ENCODE measurements around the gene BICDL2. TPM values are rescaled to one million over a fixed set of nuclear protein-coding genes. Genes with fewer than 3 reads are reported as not detected.

Gene BICDL2
- total RNA-seq, 2 experiments from 2014 or later = 1.6 TPM

DNA sequence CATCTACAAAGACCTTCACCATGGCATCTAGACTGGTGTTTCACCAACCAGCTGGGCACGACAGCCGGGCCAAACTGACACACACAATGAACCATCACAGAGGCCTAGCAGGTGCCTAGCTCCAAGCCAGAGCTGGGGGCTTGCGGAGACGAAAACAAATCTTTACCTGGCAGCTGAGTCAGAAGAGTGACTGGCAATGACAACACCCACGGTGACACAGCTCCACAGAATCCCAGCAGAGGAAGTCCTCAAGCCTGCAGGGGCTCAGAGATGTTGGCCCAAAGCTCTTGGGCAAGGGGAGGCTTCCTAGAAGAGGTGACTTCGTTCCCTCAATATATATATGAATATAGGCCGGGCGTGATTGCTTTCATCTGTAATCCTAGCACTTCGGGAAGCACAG, 14.8 kb upstream of the BICDL2 start:
- Mint-ChIP-seq H3K27ac (peak overlapping the region; percentile 71), H3K4me3 (peak overlapping the region; percentile 38), H3K9me3 (no peaks in the 10 kb centered on the region), H3K4me1 (peaks cover 64% of the 10 kb centered on the region), H3K36me3 (peaks cover 47% of the 10 kb centered on the region), H3K27me3 (no peaks in the 10 kb centered on the region)
- ATAC-seq (ENCODE audit: low read depth) (no peak), DNase-seq (no peak)
- POLR2A ChIA-PET = interaction anchor here (0.9 to 8.8 kb wide), 10 partner anchors 6 to 78 kb away, joined by 3 to 131 read pairs (median 4); partner anchors contain the start of gene IL32

DNA sequence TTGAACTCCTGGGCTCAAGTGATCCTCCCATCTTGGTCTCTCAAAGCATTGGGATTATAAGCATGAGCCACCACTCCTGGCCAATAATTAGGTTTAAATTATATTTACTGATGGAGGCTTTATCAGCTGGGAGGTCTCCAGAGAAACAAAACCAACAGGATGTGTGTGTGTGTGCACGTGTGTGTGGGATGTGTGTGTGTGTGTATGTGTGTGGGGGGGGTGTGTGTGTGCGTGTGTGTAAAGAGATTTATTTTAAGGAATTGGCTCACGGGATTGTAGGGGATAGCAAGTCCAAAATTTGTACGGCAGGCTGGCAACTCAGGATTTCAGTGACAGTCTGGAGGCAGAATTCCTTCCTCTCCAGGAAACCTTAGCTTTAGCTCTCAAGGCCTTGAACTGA, 14.3 kb upstream of the BICDL2 start:
- H3K27ac Mint-ChIP-seq = peak overlapping the region; percentile 71
- ATAC-seq (ENCODE audit: low read depth) (no peak), DNase-seq (no peak)
- no peaks in the 10 kb centered on the region for H3K9me3 Mint-ChIP-seq
- peaks cover 60% of the 10 kb centered on the region for H3K4me1 Mint-ChIP-seq
- POLR2A ChIA-PET = interaction anchor here (0.9 to 8.8 kb wide), 11 partner anchors 7 to 78 kb away, joined by 3 to 131 read pairs (median 5); partner anchors contain the start of gene IL32
- H3K36me3 Mint-ChIP-seq = peaks cover 47% of the 10 kb centered on the region
- no peaks in the 10 kb centered on the region for H3K27me3 Mint-ChIP-seq
- H3K4me3 Mint-ChIP-seq = peak overlapping the region; percentile 66

GRCh38 chr16:3050487-3050886, 13.7 kb upstream of the BICDL2 start:
- ATAC-seq (ENCODE audit: low read depth) = no peak
- H3K27me3 Mint-ChIP-seq = no peaks in the 10 kb centered on the region
- peak overlapping the region; percentile 66 for H3K4me3 Mint-ChIP-seq
- peaks cover 56% of the 10 kb centered on the region for H3K4me1 Mint-ChIP-seq
- POLR2A ChIA-PET = interaction anchor here (1.0 to 8.8 kb wide), 7 partner anchors 7 to 79 kb away, joined by 3 to 131 read pairs (median 5); partner anchors contain the start of gene IL32
- H3K36me3 Mint-ChIP-seq = peaks cover 44% of the 10 kb centered on the region
- DNase-seq = no peak
- H3K27ac Mint-ChIP-seq = peak overlapping the region; percentile 71
- no peaks in the 10 kb centered on the region for H3K9me3 Mint-ChIP-seq

DNA sequence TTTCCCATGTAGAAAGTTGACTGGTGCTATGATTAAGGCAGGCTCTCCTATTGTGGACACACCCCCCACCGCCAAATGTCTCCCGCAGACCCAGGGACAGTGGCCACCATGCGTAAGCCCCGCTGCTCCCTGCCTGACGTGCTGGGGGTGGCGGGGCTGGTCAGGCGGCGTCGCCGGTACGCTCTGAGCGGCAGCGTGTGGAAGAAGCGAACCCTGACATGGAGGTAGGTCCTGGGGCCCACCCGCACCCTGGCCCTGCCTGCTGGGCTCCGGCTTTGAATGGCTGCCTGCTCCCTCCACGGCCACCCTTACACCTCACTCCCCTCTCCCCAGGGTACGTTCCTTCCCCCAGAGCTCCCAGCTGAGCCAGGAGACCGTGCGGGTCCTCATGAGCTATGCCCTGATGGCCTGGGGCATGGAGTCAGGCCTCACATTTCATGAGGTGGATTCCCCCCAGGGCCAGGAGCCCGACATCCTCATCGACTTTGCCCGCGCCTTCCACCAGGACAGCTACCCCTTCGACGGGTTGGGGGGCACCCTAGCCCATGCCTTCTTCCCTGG, 13.3 kb upstream of the BICDL2 start:
- Mint-ChIP-seq H3K36me3 (peaks cover 41% of the 10 kb centered on the region), H3K4me1 (peaks cover 54% of the 10 kb centered on the region), H3K4me3 (peak overlapping the region; percentile 66), H3K9me3 (no peaks in the 10 kb centered on the region), H3K27me3 (peaks cover 4% of the 10 kb centered on the region), H3K27ac (peak overlapping the region; percentile 83)
- no peak for ATAC-seq (ENCODE audit: low read depth)
- DNase-seq = no peak
- POLR2A ChIA-PET = interaction anchor here (0.7 to 8.8 kb wide), 6 partner anchors 8 to 75 kb away, joined by 3 to 131 read pairs (median 4); partner anchors contain the start of gene IL32

DNA sequence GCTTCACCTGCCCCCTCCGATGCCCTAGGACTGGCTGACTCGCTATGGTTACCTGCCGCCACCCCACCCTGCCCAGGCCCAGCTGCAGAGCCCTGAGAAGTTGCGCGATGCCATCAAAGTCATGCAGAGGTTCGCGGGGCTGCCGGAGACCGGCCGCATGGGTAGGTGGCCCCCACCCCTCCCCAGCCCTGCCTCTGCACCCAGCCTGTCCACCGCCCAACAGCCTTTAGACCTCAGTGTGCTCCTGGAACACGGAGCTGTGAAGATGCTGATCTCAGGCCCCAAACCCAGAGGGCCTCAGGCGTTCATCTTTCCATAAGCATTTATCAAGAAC, 10.6 kb upstream of the BICDL2 start:
- no peak for ATAC-seq (ENCODE audit: low read depth)
- Mint-ChIP-seq H3K36me3 (peaks cover 31% of the 10 kb centered on the region), H3K9me3 (no peaks in the 10 kb centered on the region), H3K4me1 (peaks cover 42% of the 10 kb centered on the region), H3K4me3 (peak overlapping the region; percentile 90), H3K27me3 (peaks cover 25% of the 10 kb centered on the region), H3K27ac (peak overlapping the region; percentile 59)
- DNase-seq = no peak
- POLR2A ChIA-PET = interaction anchor here (0.7 to 11.6 kb wide), 16 partner anchors 8 to 102 kb away, joined by 3 to 131 read pairs (median 6); partner anchors contain the start of genes HCFC1R1, IL32, THOC6 and TNFRSF12A

DNA sequence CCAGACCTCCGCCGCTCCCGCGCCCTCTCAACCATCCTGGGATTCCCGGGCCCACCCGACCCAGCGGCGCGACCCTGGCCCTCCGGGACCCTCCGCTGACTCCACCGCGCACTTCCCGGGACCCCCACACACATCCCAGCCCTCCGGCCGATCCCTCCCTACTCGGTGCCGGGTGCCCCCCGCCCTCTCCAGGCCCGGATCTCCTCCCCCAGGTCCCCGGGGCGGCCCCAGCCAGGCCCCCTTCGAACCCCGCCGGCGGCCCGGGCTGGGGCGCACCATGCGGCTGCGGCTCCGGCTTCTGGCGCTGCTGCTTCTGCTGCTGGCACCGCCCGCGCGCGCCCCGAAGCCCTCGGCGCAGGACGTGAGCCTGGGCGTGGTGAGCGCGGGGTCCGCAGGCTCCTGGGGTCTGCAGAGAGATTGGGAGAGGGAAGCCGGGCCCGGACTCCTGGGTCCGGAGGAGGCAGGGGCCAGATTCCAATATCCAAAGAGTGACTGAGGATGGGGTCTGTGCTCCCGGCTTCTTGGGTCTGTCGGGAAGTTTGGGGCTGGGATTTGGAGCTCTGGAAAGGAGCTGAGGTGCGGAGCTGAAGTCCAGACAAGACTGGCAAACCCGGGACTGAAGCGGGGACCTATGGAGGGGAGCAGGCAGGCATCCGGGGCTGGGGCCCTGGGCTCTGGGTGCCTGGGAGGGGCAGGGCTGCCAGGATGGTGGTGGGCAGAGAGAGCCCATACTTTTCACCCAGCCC, 10.1 kb upstream of the BICDL2 start:
- peaks cover 37% of the 10 kb centered on the region for H3K4me1 Mint-ChIP-seq
- peaks cover 28% of the 10 kb centered on the region for H3K36me3 Mint-ChIP-seq
- ATAC-seq (ENCODE audit: low read depth) (peak; percentile 46), DNase-seq (peak; percentile 71)
- H3K27me3 Mint-ChIP-seq = peaks cover 25% of the 10 kb centered on the region
- H3K4me3 Mint-ChIP-seq = peak overlapping the region; percentile 90
- POLR2A ChIA-PET = interaction anchor here (0.7 to 11.6 kb wide), 11 partner anchors 11 to 103 kb away, joined by 3 to 131 read pairs (median 13); partner anchors contain the start of genes HCFC1R1, IL32, THOC6 and TNFRSF12A
- peak overlapping the region; percentile 59 for H3K27ac Mint-ChIP-seq
- no peaks in the 10 kb centered on the region for H3K9me3 Mint-ChIP-seq

GRCh38 chr16:3045758-3046640, 9.3 kb upstream of the BICDL2 start, which contains the start of gene MMP25:
TSS of gene MMP25 (plus strand) at chr16:3046561. CDS start at chr16:3046918, 357 bp downstream.
- peak; percentile 67 for DNase-seq

DNA sequence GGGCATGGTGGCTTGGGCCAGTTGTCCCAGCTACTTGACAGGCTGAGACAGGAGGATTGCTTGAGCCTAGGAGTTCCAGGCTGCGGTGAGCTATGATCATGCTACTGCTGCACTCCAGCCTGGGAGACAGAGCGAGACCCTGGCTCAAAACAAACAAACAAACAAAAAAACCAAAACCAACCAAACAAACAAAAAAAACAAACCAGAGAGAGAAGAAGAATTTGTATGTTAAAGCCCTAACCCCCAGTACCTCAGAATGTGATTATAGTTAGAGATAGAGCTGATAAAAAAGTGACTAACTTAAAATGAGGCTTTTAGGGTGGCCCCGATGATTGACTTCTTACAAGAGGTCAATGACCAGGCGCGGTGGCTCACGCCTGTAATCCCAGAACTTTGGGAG, 8.0 kb upstream of the BICDL2 start:
- H3K9me3 Mint-ChIP-seq = no peaks in the 10 kb centered on the region
- POLR2A ChIA-PET = interaction anchor here (1.1 to 11.6 kb wide), 9 partner anchors 9 to 90 kb away, joined by 3 to 131 read pairs (median 6); partner anchors contain the start of genes TNFRSF12A and ZNF213
- ATAC-seq (ENCODE audit: low read depth) (no peak), DNase-seq (no peak)
- peak overlapping the region; percentile 71 for H3K27ac Mint-ChIP-seq
- H3K27me3 Mint-ChIP-seq = peaks cover 41% of the 10 kb centered on the region
- peaks cover 14% of the 10 kb centered on the region for H3K36me3 Mint-ChIP-seq
- H3K4me3 Mint-ChIP-seq = peak overlapping the region; percentile 77
- peaks cover 22% of the 10 kb centered on the region for H3K4me1 Mint-ChIP-seq

More at GRCh38 chr16:3045758-3046640, 9.3 kb upstream of the BICDL2 start, which contains the start of gene MMP25:
- H3K27me3 Mint-ChIP-seq = peaks cover 30% of the 10 kb centered on the region
- H3K27ac Mint-ChIP-seq = peak within 1 kb of the TSS; percentile 83
- peaks cover 22% of the 10 kb centered on the region for H3K36me3 Mint-ChIP-seq
- peak; percentile 31 for ATAC-seq (ENCODE audit: low read depth)
- peak within 1 kb of the TSS; percentile 90 for H3K4me3 Mint-ChIP-seq
- POLR2A ChIA-PET = interaction anchor here (1.0 to 11.6 kb wide), 11 partner anchors 11 to 88 kb away, joined by 3 to 131 read pairs (median 5); partner anchors contain the start of genes TNFRSF12A and ZNF213
- no peaks in the 10 kb centered on the region for H3K9me3 Mint-ChIP-seq
- peaks cover 29% of the 10 kb centered on the region for H3K4me1 Mint-ChIP-seq

DNA sequence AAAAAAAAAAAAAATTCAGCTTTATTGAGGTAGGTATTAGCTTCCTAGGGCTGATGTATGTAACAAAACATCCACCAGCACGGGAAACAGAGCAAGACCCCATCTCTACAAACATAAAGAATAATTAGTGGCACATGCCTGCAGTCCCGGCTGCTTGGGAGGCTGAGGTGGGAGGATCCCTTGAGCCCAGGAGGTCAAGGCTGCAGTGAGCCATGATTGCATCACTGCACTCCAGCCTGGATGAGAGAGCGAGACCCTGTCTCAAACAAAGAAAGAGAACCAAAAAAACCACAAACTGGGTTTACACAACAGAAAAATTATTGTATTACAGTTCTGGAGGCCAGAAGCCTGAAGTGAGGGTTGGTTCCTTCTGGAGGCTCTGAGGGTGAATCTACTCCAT, 5.6 kb upstream of the BICDL2 start:
- Mint-ChIP-seq H3K36me3 (peaks cover 5% of the 10 kb centered on the region), H3K27me3 (peaks cover 62% of the 10 kb centered on the region), H3K27ac (no peak overlapping the region), H3K9me3 (no peaks in the 10 kb centered on the region), H3K4me3 (no peak overlapping the region), H3K4me1 (peaks cover 9% of the 10 kb centered on the region)
- DNase-seq (no peak), ATAC-seq (ENCODE audit: low read depth) (no peak)
- POLR2A ChIA-PET = interaction anchor here (0.6 to 11.6 kb wide), 5 partner anchors 8 to 1337 kb away, joined by 3 to 105 read pairs (median 3); partner anchors contain the start of gene MAPK8IP3

- peaks cover 74% of the 10 kb centered on the region for H3K27me3 Mint-ChIP-seq
- no peak for DNase-seq
- no peak overlapping the region for H3K4me3 Mint-ChIP-seq
- H3K36me3 Mint-ChIP-seq = peaks cover 4% of the 10 kb centered on the region
- POLR2A ChIA-PET = interaction anchor here (0.9 to 11.6 kb wide), 8 partner anchors 8 to 31 kb away, joined by 3 to 105 read pairs (median 4); no protein-coding TSS in a partner anchor
- peaks cover 5% of the 10 kb centered on the region for H3K4me1 Mint-ChIP-seq
- no peaks in the 10 kb centered on the region for H3K9me3 Mint-ChIP-seq
- ATAC-seq (ENCODE audit: low read depth) = no peak
- no peak overlapping the region for H3K27ac Mint-ChIP-seq
These were observed 2.2 kb upstream of the BICDL2 start for GRCh38 chr16:3038896-3039295.

DNA sequence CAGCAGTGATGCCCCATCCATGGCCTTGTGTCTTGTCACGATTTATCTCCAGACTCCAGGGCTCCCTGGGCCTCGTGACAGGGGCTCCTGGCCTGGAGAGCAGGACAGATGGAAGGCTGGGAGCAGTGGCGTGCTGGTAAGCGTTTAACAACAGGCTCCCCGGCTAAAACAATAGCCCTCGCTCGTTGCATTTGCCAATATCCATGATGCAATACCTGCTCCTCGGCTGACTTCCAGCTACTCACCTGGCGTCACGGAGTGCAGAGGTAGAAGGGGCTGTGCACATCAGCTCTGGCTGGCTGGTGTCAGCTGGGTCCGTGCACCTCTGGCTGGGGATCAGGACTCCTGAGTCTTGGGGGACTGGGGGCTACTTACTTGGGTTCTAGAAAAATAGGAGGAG, 1.5 kb upstream of the BICDL2 start:
- ATAC-seq (ENCODE audit: low read depth) = no peak

DNA sequence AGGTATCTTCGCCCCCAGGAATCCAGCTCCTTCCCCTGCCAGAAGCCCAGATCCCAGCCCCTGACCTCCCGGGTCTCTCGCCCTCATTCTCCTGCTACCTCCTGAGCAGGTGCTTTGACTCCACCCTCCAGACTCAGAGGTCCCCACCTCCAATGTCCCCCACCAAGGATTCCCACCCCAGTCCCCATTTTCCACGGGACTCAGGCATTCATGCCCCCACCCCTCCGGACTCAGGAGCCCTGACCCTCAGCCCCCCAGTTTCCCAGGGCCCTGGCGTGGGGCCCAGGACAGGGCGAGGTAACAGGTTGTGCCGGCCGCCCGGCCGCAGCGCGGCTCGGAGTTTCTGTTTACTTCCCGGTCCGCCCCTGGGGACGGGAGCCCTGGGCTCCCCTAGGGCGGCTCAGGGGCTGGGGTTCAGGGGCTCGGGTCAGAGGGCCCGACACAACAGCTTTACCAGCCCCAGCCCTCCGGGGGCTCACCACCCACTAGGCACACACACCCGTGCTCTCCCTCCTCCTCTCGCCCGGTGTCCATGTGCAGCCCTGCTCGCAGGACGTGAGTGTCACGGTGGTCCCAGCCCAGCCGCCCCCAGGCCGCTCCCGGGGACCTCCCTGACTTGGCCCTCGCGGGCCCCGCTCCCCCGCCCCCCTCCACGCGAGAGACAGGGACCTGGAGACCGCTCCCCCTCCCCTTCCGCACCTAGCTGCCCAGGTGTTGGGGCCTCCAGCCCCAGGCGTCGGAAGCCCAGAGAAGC, 595 bp downstream of the BICDL2 start:
- ATAC-seq (ENCODE audit: low read depth) = peak; percentile 2
- Mint-ChIP-seq H3K36me3 (peaks cover 1% of the 10 kb centered on the region), H3K27ac (no peak overlapping the region), H3K9me3 (no peaks in the 10 kb centered on the region), H3K4me1 (peaks cover 13% of the 10 kb centered on the region), H3K4me3 (no peak overlapping the region), H3K27me3 (peaks cover 75% of the 10 kb centered on the region)
- POLR2A ChIA-PET = interaction anchor here (1.2 to 2.4 kb wide), 3 partner anchors 9 to 89 kb away, joined by 3 to 13 read pairs (median 5); partner anchors contain the start of gene MMP25
- no peak for DNase-seq

More for the DNA sequence above, 1.5 kb upstream of the BICDL2 start:
- H3K27me3 Mint-ChIP-seq = peaks cover 74% of the 10 kb centered on the region
- no peak for DNase-seq
- H3K36me3 Mint-ChIP-seq = peaks cover 1% of the 10 kb centered on the region
- H3K4me3 Mint-ChIP-seq = no peak overlapping the region
- H3K9me3 Mint-ChIP-seq = no peaks in the 10 kb centered on the region
- POLR2A ChIA-PET = interaction anchor here (1.2 to 11.6 kb wide), 5 partner anchors 8 to 18 kb away, joined by 3 to 105 read pairs (median 4); no protein-coding TSS in a partner anchor
- peaks cover 7% of the 10 kb centered on the region for H3K4me1 Mint-ChIP-seq
- no peak overlapping the region for H3K27ac Mint-ChIP-seq

All from activated naive CD8-positive, alpha-beta T cell treated with anti-CD3 and anti-CD28 coated beads, Interleukin-2, amount 10 ng/mL, durations not matched to agents 7 days and 5 days (primary cell).